Retinal pigment epithelial cell (primary cell): ENCODE results near the gene ZNF879.

Experiments used
- DNase-seq: peaks from one replicate; pipeline ENCODE4 v3.0.0-alpha.2; 2010; ENCODE audit warnings: low read depth
- H3K4me3 ChIP-seq: 2 replicates; pipeline ENCODE4 v1.5.1; 2011; ENCODE audit warnings: mild to moderate bottlenecking, low read length, control low read depth, moderate library complexity
- CTCF ChIP-seq: conservative IDR thresholded peaks from 2 replicates; pipeline ENCODE4 v1.5.1; 2011; ENCODE audit warnings: low read depth, low read length, control low read depth, inconsistent platforms

ZNF879 gene

GRCh38 chr5:179023528-179024189, at the start of gene ZNF879:
Gene ZNF879, plus strand, starts transcription at chr5:179023804. Its CDS starts 1,201 bp downstream, at chr5:179025005.
- TF ChIP-seq CTCF: no peak
- peak within 1 kb of the TSS; percentile 72 for H3K4me3 ChIP-seq
- DNase-seq: peak; percentile 86

GRCh38 chr5:178981381-178981780, 42.2 kb upstream of the ZNF879 start:
- no peak overlapping the region for H3K4me3 ChIP-seq
- DNase-seq: no peak
- TF ChIP-seq CTCF: no peak

GRCh38 chr5:178982941-178983340, 40.7 kb upstream of the ZNF879 start:
- no peak overlapping the region for H3K4me3 ChIP-seq
- DNase-seq: no peak
- no peak for TF ChIP-seq CTCF

- no peak for TF ChIP-seq CTCF
Measured at GRCh38 chr5:178983728-178984127, 39.9 kb upstream of the ZNF879 start.

GRCh38 chr5:178984145-178985072, 39.2 kb upstream of the ZNF879 start:
- TF ChIP-seq CTCF: no peak
- no peak for DNase-seq
- H3K4me3 ChIP-seq: no peak overlapping the region

More at GRCh38 chr5:178983728-178984127, 39.9 kb upstream of the ZNF879 start:
- DNase-seq: no peak
- no peak overlapping the region for H3K4me3 ChIP-seq

GRCh38 chr5:178986326-178986960, 37.2 kb upstream of the ZNF879 start:
- no peak for DNase-seq
- no peak overlapping the region for H3K4me3 ChIP-seq
- no peak for TF ChIP-seq CTCF
